ENCODE measurements around the gene BAIAP2L1.

The BAIAP2L1 gene

GRCh38 chr7:98297626-98298286, 103.1 kb downstream of the BAIAP2L1 start:
- Histone ChIP-seq H3K36me3 (ENCODE audit: control insufficient read depth in 2 of 2, insufficient read depth in 1 of 2, low read length in 2 of 2) (peaks cover 0 to 48% of the 10 kb centered on the region in 2 experiments; a peak in 2 of 3 replicates), H3K27ac (ENCODE audit: extremely low read depth, low read depth, low read length) (no peak overlapping the region), H3K4me1 (ENCODE audit: control insufficient read depth, insufficient read depth, low read length) (no peaks in the 10 kb centered on the region), H3K4me3 (ENCODE audit: low read depth, low read length) (no peak overlapping the region), H3K9me3 (ENCODE audit: control insufficient read depth, insufficient read depth, low read depth, low read length) (no peaks in the 10 kb centered on the region)
- no peak for TF ChIP-seq ZNF513 (tag by site-specific recombination; IDR thresholded peaks at IDR 0.05)
- no peak for TF ChIP-seq ZNF777 (tag by site-specific recombination; IDR thresholded peaks at IDR 0.05; ENCODE audit: borderline replicate concordance)
- no peak for TF ChIP-seq SETDB1 (IDR thresholded peaks at IDR 0.05; ENCODE audit: insufficient read length, low read length)
- TF ChIP-seq ZNF211 (tag by site-specific recombination; IDR thresholded peaks at IDR 0.05; ENCODE audit: low read depth) = no peak
- no peak for TF ChIP-seq ZNF785 (tag by site-specific recombination; IDR thresholded peaks at IDR 0.05)
- TF ChIP-seq ZNF549 (tag by site-specific recombination; IDR thresholded peaks at IDR 0.05) = no peak
- TF ChIP-seq ZNF23 (tag by site-specific recombination; IDR thresholded peaks at IDR 0.05; ENCODE audit: borderline replicate concordance) = no peak
- TF ChIP-seq ZNF658 (tag by site-specific recombination; IDR thresholded peaks at IDR 0.05) = no peak
- TF ChIP-seq ZFP37 (tag by site-specific recombination; IDR thresholded peaks at IDR 0.05) = no peak
- ChIA-PET POLR2A (no interaction called here), CTCF (interaction anchor here (0.6 to 3.2 kb wide), 3 partner anchors 36 to 560 kb away, joined by 3 to 20 read pairs (median 4); partner anchors contain the start of gene BAIAP2L1)

DNA sequence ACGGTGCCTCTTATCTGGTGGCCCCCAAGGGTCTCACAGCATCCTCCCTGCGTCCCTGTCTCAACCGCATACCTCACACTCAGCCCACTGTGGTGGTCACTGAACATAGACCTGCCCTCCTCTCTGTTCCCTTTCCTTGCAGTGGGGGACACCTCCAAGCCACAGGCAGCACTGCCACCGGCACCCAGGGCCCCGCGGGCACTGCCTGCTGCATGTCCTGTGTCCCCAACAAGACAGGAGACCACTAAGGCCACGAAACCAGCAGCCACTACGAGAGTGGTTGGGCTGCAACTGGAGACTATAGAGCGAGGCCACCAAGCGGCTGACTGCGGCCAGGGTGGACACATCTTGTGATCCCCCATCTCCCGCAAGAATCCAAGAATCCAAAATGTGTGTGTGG, 104.1 kb downstream of the BAIAP2L1 start:
- no peak for TF ChIP-seq SALL2 (tag by site-specific recombination; IDR thresholded peaks at IDR 0.05; ENCODE audit: borderline replicate concordance)
- no peak for TF ChIP-seq ZNF558 (tag by site-specific recombination; IDR thresholded peaks at IDR 0.05)
- TF ChIP-seq ZNF510 (tag by site-specific recombination; IDR thresholded peaks at IDR 0.05; ENCODE audit: insufficient replicate concordance) = no peak
- TF ChIP-seq FEZF1 (tag by site-specific recombination; IDR thresholded peaks at IDR 0.05) = no peak
- TF ChIP-seq ZNF214 (tag by site-specific recombination; IDR thresholded peaks at IDR 0.05; ENCODE audit: borderline replicate concordance) = no peak
- TF ChIP-seq OVOL3 (tag by site-specific recombination; IDR thresholded peaks at IDR 0.05) = no peak
- H3K36me3 ChIP-seq (ENCODE audit: control insufficient read depth in 2 of 2, insufficient read depth in 1 of 2, low read length in 2 of 2) = peaks cover 4 to 48% of the 10 kb centered on the region in 2 experiments
- ChIA-PET POLR2A (no interaction called here), CTCF (interaction anchor here (3.2 kb wide), 1 partner anchor 105 kb away, joined by 20 read pairs; the partner anchor contains the start of gene BAIAP2L1)
- no peaks in the 10 kb centered on the region for H3K9me3 ChIP-seq (ENCODE audit: control insufficient read depth, insufficient read depth, low read depth, low read length)
- H3K4me3 ChIP-seq (ENCODE audit: low read depth, low read length) = no peak overlapping the region
- H3K27ac ChIP-seq (ENCODE audit: extremely low read depth, low read depth, low read length) = no peak overlapping the region
- H3K4me1 ChIP-seq (ENCODE audit: control insufficient read depth, insufficient read depth, low read length) = no peaks in the 10 kb centered on the region

- H3K4me3 ChIP-seq (ENCODE audit: low read depth, low read length) = no peak overlapping the region
- no peaks in the 10 kb centered on the region for H3K9me3 ChIP-seq (ENCODE audit: control insufficient read depth, insufficient read depth, low read depth, low read length)
- no peak for TF ChIP-seq ZNF621 (tag by site-specific recombination; IDR thresholded peaks at IDR 0.05)
- 0 out of 2 replicates have a peak, but pooled peaks have one; percentile 26 for TF ChIP-seq ZBTB44 (tag by site-specific recombination; IDR thresholded peaks at IDR 0.05)
- TF ChIP-seq ZNF433 (tag by site-specific recombination; IDR thresholded peaks at IDR 0.05; ENCODE audit: low read depth) = no peak
- no peak for TF ChIP-seq OVOL3 (tag by site-specific recombination; IDR thresholded peaks at IDR 0.05)
- TF ChIP-seq FEZF1 (tag by site-specific recombination; IDR thresholded peaks at IDR 0.05) = no peak
- no peak for TF ChIP-seq ZNF624 (tag by site-specific recombination; IDR thresholded peaks at IDR 0.05)
- TF ChIP-seq ZNF146 (tag by site-specific recombination; IDR thresholded peaks at IDR 0.05) = no peak
- H3K4me1 ChIP-seq (ENCODE audit: control insufficient read depth, insufficient read depth, low read length) = no peaks in the 10 kb centered on the region
- H3K27ac ChIP-seq (ENCODE audit: extremely low read depth, low read depth, low read length) = no peak overlapping the region; the same call in 1 of the 2 replicates
- peaks cover 4 to 55% of the 10 kb centered on the region in 2 experiments for H3K36me3 ChIP-seq (ENCODE audit: control insufficient read depth in 2 of 2, insufficient read depth in 1 of 2, low read length in 2 of 2)
- CTCF ChIA-PET = interaction anchor here (0.5 to 1.7 kb wide), 5 partner anchors 9 to 546 kb away, joined by 3 to 5 read pairs (median 4); partner anchors contain the start of gene BAIAP2L1
- POLR2A ChIA-PET = no interaction called here
Measured at GRCh38 chr7:98295467-98296192, 105.3 kb downstream of the BAIAP2L1 start.
